HEK293T (cell line): ENCODE results near the gene CFAP97D2.

Experiments used
- L3MBTL2 ChIP-seq: fragments of 450-650 bp; conservative IDR thresholded peaks from 2 replicates; pipeline ENCODE4 v1.6.1; 2016; ENCODE audit warnings: mild to moderate bottlenecking
- SUZ12 ChIP-seq: fragments of 450-650 bp; IDR thresholded peaks from 2 replicates; pipeline ENCODE4 v1.6.1; 2016; ENCODE audit warnings: mild to moderate bottlenecking
- ZNF384 ChIP-seq: fragments of 450-650 bp; IDR thresholded peaks from 2 replicates; pipeline ENCODE4 v1.6.1; 2016

GRCh38 chr13:114142137-114142550 is 36.9 kb upstream of the CFAP97D2 start:
- no peak for TF ChIP-seq SUZ12
- TF ChIP-seq ZNF384: no peak
- TF ChIP-seq L3MBTL2: no peak
